Activated CD8-positive, alpha-beta T cell treated with anti-CD3 and anti-CD28 coated beads for 36 hours (primary cell): ENCODE results near the gene SIX5. TPM values are rescaled to one million over a fixed set of nuclear protein-coding genes. Genes with fewer than 3 reads are reported as not detected.
A peak's percentile ranks its signal among the peaks of the same experiment; 100 is the strongest.

Experiments used
- ATAC-seq: fragments of 200-7000 bp; cut with Tn5 transposase; one replicate; pipeline ENCODE4 v1.10.0; 2021; ENCODE audit warnings: mild to moderate bottlenecking, moderate library complexity
- CTCF ChIA-PET: fragments of 350-600 bp; sonication (Branson Sonifier 250); formaldehyde crosslinking; loops from one replicate; lab custom pipeline; 2021; ENCODE audit warnings: antibody characterized with exemption; lab: Charles Lee
- POLR2A ChIA-PET: fragments of 350-600 bp; sonication (Branson Sonifier 250); formaldehyde crosslinking; loops from one replicate; lab custom pipeline; 2021; ENCODE audit warnings: antibody characterized with exemption; lab: Charles Lee
- DNase-seq: peaks from one replicate; pipeline ENCODE4 v3.0.0-alpha.2; 2020
- H3K27ac Mint-ChIP-seq: one replicate; pipeline ENCODE4 v1.8.0; 2021; ENCODE audit warnings: mild to moderate bottlenecking, mixed read lengths
- H3K27me3 Mint-ChIP-seq: one replicate; pipeline ENCODE4 v1.8.0; 2021; ENCODE audit warnings: mixed read lengths
- H3K36me3 Mint-ChIP-seq: one replicate; pipeline ENCODE4 v1.8.0; 2021; ENCODE audit warnings: low read depth, mixed read lengths
- H3K4me1 Mint-ChIP-seq: one replicate; pipeline ENCODE4 v1.8.0; 2021; ENCODE audit warnings: low read depth, mixed read lengths
- H3K4me3 Mint-ChIP-seq: one replicate; pipeline ENCODE4 v1.8.0; 2021; ENCODE audit warnings: mild to moderate bottlenecking, moderate library complexity, mixed read lengths
- H3K9me3 Mint-ChIP-seq: one replicate; pipeline ENCODE4 v1.8.0; 2021; ENCODE audit warnings: mixed read lengths
- intact Hi-C: fragments of 100-400 bp; cut with micrococcal nuclease; formaldehyde crosslinking; loops from one replicate; pipeline ENCODE4 v1.10.0; 2022
- total RNA-seq, 2 experiments: library from RNA; stranded (reverse); gene quantifications; one replicate each; pipeline ENCODE4 v1.2.3, GENCODE V29; 2021
- TF ChIP-seq, protein P1 (sequence below): fragments of 200-600 bp; IDR thresholded peaks from one replicate; pipeline ENCODE4 v1.8.0; 2022; ENCODE audit warnings: antibody characterized with exemption, mild to moderate bottlenecking

The SIX5 gene
- 1 to 10 TPM in 1 of 2 experiments, under 1 TPM in 1; 0.97 to 1.5 TPM for total RNA-seq

DNA sequence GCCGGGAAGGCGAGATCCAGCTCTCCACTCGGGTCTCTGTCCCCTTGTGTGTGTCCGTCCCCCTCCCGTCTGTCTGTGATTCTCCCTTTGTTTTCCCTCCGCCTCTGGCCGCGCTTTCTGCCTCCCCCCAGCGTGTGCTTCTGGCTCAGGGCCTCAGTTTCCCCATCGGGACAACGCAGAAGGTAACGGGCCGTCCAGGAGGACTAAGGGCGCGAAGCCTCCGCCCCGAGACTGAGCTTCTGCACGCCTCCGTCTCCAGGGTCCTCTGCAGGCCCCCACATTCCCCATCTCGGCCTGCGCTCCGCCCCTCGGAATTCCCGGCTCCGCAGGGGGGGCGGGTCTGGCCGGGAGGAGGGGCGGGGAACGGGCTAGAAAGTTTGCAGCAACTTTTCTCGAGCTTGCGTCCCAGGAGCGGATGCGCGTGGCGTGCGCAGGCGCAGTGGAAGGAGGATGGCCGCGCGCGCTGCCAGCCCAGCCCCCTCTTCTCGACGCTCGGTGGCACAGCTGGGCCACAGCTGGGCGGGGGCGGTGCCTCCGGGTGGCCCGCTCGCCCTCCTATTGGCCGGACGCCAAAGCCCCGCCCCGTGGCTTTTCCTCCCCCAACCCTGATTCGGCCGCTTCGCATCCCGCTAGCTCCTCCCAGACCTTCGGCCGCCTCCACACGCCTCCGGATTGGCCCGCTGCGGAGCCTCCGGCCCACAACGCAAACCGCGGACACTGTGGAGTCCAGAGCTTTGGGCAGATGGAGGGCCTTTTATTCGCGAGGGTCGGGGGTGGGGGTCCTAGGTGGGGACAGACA is at the start of gene SIX5:
SIX5 (minus strand) TSS at position 269 of the 799 bp plus-strand sequence. CDS start 408 bp downstream, outside the sequence.
- Mint-ChIP-seq H3K9me3 (no peaks in the 10 kb centered on the region), H3K4me1 (peaks cover 12% of the 10 kb centered on the region), H3K36me3 (no peaks in the 10 kb centered on the region), H3K27me3 (peaks cover 20% of the 10 kb centered on the region), H3K4me3 (peak within 1 kb of the TSS; percentile 80), H3K27ac (peak within 1 kb of the TSS; percentile 75)
- ATAC-seq (peak; percentile 80), DNase-seq (peak; percentile 97)
- TF ChIP-seq, protein P1, sequence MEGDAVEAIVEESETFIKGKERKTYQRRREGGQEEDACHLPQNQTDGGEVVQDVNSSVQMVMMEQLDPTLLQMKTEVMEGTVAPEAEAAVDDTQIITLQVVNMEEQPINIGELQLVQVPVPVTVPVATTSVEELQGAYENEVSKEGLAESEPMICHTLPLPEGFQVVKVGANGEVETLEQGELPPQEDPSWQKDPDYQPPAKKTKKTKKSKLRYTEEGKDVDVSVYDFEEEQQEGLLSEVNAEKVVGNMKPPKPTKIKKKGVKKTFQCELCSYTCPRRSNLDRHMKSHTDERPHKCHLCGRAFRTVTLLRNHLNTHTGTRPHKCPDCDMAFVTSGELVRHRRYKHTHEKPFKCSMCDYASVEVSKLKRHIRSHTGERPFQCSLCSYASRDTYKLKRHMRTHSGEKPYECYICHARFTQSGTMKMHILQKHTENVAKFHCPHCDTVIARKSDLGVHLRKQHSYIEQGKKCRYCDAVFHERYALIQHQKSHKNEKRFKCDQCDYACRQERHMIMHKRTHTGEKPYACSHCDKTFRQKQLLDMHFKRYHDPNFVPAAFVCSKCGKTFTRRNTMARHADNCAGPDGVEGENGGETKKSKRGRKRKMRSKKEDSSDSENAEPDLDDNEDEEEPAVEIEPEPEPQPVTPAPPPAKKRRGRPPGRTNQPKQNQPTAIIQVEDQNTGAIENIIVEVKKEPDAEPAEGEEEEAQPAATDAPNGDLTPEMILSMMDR, result no peak
- ChIA-PET CTCF (interaction anchor here (0.6 to 9.3 kb wide), 43 partner anchors 8 to 486 kb away, joined by 3 to 124 read pairs (median 5); partner anchors contain the start of genes CCDC61, DMPK, DMWD and FBXO46), POLR2A (interaction anchor here (0.6 to 4.2 kb wide), 12 partner anchors 10 to 291 kb away, joined by 3 to 27 read pairs (median 4); partner anchors contain the start of genes DMWD, IRF2BP1 and SNRPD2)
- intact Hi-C loops, result no loop called here

DNA sequence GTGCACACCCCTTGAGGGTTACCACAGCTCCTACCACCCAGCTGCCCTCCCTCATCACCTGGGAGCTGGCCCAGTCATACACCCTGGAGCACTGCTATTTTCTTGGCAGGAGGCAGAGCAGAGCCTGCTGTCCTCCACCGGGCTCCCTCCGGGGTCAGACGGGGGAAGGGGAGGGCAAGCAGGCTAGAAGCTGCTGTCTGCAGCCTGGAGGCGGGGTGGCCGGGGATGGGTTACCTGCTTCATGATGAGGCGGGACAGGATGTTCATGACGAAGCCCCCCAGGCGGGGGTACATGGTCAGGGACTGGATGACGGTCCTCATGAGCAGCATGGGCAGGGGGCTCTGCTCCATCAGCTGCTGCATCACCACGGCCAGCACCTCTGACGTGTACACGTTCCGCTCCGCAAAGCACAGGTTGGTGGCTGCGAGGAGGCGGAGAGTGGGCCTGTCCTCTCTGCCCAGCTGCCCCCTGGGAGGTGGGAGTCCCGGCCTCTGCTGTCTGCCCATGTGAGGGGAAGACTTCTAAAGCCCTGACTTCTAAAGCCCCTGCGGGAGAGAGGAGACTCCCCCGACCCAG is 48.8 kb upstream of the SIX5 start:
- CTCF ChIA-PET, result interaction anchor here (0.8 to 6.1 kb wide), 18 partner anchors 9 to 211 kb away, joined by 3 to 52 read pairs (median 8); partner anchors contain the start of genes DMWD, MYPOP and SIX5
- no peak overlapping the region for H3K27ac Mint-ChIP-seq
- H3K9me3 Mint-ChIP-seq, result no peaks in the 10 kb centered on the region
- ATAC-seq (no peak), DNase-seq (no peak)
- H3K36me3 Mint-ChIP-seq, result peaks cover 11% of the 10 kb centered on the region
- H3K4me1 Mint-ChIP-seq, result peaks cover 2% of the 10 kb centered on the region
- intact Hi-C loops, result no loop called here
- H3K27me3 Mint-ChIP-seq, result no peaks in the 10 kb centered on the region
- TF ChIP-seq, protein P1, result peak; percentile 5
- POLR2A ChIA-PET, result interaction anchor here (1.1 to 2.2 kb wide), 6 partner anchors 9 to 67 kb away, joined by 4 to 8 read pairs (median 6); partner anchors contain the start of genes DMWD, IRF2BP1 and SIX5
- no peak overlapping the region for H3K4me3 Mint-ChIP-seq

DNA sequence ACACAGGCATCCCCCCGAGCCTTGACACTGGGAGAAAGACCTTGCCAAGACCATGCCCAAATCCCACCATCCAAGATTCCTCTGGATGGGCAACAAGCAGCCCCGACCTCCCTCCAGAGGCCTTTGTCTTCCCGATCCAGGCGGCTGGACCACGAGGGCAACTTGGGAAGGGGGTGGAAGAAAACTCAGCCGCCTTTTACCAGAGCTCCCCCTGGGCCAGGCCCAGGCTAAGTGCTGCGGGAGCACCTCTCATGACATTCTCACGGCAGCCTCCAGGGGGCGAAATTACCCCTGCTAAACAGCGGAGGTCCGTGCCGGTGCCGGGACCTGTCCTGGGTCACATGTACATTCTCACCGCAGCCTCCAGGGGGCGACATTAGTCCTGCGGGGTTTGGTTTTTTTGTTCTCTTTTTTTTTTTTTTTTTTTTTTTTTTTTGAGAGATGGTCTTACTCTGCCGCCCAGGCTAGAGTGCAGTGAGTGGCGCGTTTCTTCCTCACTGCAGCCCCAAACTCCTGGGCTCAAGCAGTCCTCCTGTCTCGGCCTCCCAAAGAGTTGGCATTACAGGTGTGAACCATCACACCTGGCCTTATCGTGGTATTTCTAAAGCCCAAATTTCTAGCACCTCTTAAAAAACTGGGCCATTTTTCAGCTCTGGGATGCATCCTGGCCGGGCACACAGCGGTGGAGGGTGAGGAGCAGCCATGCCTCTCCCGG is 48.1 kb upstream of the SIX5 start:
- CTCF ChIA-PET, result interaction anchor here (0.6 to 6.1 kb wide), 47 partner anchors 9 to 448 kb away, joined by 3 to 52 read pairs (median 4); partner anchors contain the start of genes CCDC61, DMPK, DMWD and FBXO46
- H3K4me3 Mint-ChIP-seq, result no peak overlapping the region
- peak; percentile 99 for ATAC-seq
- no peak overlapping the region for H3K27ac Mint-ChIP-seq
- peaks cover 11% of the 10 kb centered on the region for H3K36me3 Mint-ChIP-seq
- peaks cover 2% of the 10 kb centered on the region for H3K4me1 Mint-ChIP-seq
- no peaks in the 10 kb centered on the region for H3K27me3 Mint-ChIP-seq
- TF ChIP-seq, protein P1, result peak; percentile 100
- H3K9me3 Mint-ChIP-seq, result no peaks in the 10 kb centered on the region
- POLR2A ChIA-PET, result interaction anchor here (0.6 to 2.2 kb wide), 10 partner anchors 9 to 195 kb away, joined by 3 to 8 read pairs (median 4); partner anchors contain the start of genes DMWD, IRF2BP1 and SIX5
- DNase-seq, result peak; percentile 98
- intact Hi-C loops, result no loop called here

DNA sequence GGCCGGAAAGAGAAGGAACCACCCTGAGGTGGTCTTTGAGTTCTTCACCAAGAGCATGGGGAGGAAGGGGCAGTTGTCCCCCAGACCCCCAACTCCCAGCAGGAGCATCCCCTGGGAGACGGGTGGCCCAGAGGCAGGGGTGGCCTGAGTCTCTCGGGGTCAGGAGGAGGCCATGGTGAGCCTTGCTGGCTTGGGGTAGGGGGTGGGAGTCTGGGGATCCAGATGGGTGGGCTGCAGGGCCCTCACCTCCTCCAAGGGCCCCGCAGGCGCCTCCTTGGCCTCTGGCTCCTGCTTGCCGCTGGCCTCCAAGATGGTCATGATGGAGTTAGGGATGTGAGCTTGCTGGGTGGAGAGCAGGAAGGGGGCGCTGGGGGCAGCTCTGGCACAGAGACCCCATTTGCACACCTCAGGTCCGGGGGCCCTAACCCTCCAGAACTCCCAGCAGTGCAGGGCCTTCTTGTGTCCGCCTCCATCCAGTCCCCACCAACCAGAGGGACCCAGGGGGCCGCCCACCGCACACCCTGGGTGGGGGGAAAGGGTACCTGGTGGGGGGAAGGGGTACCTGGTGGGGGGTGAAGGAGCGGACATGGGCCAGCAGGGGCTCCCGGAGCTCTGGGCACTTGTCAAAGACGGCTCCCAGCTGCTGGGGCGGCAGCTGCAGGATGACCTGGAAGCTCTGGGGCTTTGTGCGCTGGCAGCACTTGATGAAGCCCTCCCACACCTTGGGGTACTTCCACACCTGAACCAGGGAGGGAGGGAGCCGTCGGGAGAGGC is 47.4 kb upstream of the SIX5 start:
- intact Hi-C loops, result no loop called here
- ChIA-PET CTCF (interaction anchor here (0.6 to 6.1 kb wide), 45 partner anchors 8 to 449 kb away, joined by 3 to 52 read pairs (median 4); partner anchors contain the start of genes CCDC61, DMPK, DMWD and FBXO46), POLR2A (interaction anchor here (0.6 to 2.2 kb wide), 9 partner anchors 7 to 69 kb away, joined by 3 to 8 read pairs (median 4); partner anchors contain the start of genes DMWD, IRF2BP1 and SIX5)
- no peak overlapping the region for H3K27ac Mint-ChIP-seq
- no peak for ATAC-seq
- no peak overlapping the region for H3K4me3 Mint-ChIP-seq
- peaks cover 11% of the 10 kb centered on the region for H3K36me3 Mint-ChIP-seq
- H3K9me3 Mint-ChIP-seq, result no peaks in the 10 kb centered on the region
- peaks cover 2% of the 10 kb centered on the region for H3K4me1 Mint-ChIP-seq
- TF ChIP-seq, protein P1, result no peak
- DNase-seq, result no peak
- H3K27me3 Mint-ChIP-seq, result no peaks in the 10 kb centered on the region
